ENCODE measurements around the gene RIPPLY1.

DNA sequence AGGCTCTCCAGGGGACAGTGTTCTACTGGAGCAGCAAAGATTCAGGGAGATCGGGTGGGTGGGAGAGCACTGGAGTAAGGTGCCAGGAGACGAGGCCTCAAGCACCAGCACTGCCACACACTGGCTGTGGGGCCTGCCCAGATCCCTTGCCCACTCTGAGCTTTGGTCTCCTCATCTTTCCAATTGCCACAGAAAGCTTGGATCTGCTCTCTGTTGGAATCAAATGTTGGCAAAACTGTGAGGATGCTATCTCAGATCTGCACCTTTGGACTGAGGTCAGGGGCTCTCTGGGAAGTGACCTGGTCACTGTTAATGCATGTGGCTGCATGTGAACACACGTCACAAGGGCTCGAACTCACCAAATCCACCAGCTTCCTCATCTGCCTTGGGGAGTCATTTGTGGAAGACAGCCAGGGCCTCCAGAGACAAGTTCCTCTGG lies 1.3 kb downstream of the RIPPLY1 start:
- TF ChIP-seq, protein P1, sequence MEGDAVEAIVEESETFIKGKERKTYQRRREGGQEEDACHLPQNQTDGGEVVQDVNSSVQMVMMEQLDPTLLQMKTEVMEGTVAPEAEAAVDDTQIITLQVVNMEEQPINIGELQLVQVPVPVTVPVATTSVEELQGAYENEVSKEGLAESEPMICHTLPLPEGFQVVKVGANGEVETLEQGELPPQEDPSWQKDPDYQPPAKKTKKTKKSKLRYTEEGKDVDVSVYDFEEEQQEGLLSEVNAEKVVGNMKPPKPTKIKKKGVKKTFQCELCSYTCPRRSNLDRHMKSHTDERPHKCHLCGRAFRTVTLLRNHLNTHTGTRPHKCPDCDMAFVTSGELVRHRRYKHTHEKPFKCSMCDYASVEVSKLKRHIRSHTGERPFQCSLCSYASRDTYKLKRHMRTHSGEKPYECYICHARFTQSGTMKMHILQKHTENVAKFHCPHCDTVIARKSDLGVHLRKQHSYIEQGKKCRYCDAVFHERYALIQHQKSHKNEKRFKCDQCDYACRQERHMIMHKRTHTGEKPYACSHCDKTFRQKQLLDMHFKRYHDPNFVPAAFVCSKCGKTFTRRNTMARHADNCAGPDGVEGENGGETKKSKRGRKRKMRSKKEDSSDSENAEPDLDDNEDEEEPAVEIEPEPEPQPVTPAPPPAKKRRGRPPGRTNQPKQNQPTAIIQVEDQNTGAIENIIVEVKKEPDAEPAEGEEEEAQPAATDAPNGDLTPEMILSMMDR (conservative IDR thresholded peaks at IDR 0.05; ENCODE audit: low read depth, low read length) = no peak
- TF ChIP-seq EZH2 (IDR thresholded peaks at IDR 0.05; ENCODE audit: borderline replicate concordance, low read depth, low read length, poor library complexity, severe bottlenecking) = no peak

Data from A673 (cell line).